AG09309 (cell line): ENCODE results near the gene NDRG4.

Experiments
- DNase-seq: peaks from one replicate; pipeline ENCODE4 v3.0.0-alpha.2; 2010; ENCODE audit warnings: low read depth
- H3K4me3 ChIP-seq: 2 replicates; pipeline ENCODE4 v1.5.1; 2011; ENCODE audit warnings: mild to moderate bottlenecking, low read depth, low read length, moderate library complexity; ENCODE audit not compliant: control insufficient read depth
- CTCF ChIP-seq: IDR thresholded peaks from 2 replicates; pipeline ENCODE4 v1.5.1; 2011; ENCODE audit warnings: mild to moderate bottlenecking, low read depth, low read length, inconsistent platforms; ENCODE audit not compliant: insufficient read depth, control insufficient read depth; ENCODE audit errors: missing control alignments

Gene NDRG4

GRCh38 chr16:58454856-58455255, 45.1 kb upstream of the NDRG4 start:
- no peak for TF ChIP-seq CTCF
- no peak for DNase-seq
- H3K4me3 ChIP-seq: no peak overlapping the region

- TF ChIP-seq CTCF: no peak
Measured at GRCh38 chr16:58455750-58456149, 44.2 kb upstream of the NDRG4 start.

GRCh38 chr16:58456193-58456592, 43.8 kb upstream of the NDRG4 start:
- DNase-seq: no peak
- no peak for TF ChIP-seq CTCF

More at GRCh38 chr16:58455750-58456149, 44.2 kb upstream of the NDRG4 start:
- H3K4me3 ChIP-seq: no peak overlapping the region
- no peak for DNase-seq

GRCh38 chr16:58458606-58459343, 41.2 kb upstream of the NDRG4 start:
- H3K4me3 ChIP-seq: no peak overlapping the region
- no peak for DNase-seq
- TF ChIP-seq CTCF: no peak

More at GRCh38 chr16:58456193-58456592, 43.8 kb upstream of the NDRG4 start:
- no peak overlapping the region for H3K4me3 ChIP-seq

GRCh38 chr16:58459344-58460218, 40.4 kb upstream of the NDRG4 start:
- no peak for TF ChIP-seq CTCF
- no peak for DNase-seq

GRCh38 chr16:58460219-58460610, 39.7 kb upstream of the NDRG4 start:
- TF ChIP-seq CTCF: no peak
- DNase-seq: no peak
- no peak overlapping the region for H3K4me3 ChIP-seq

More at GRCh38 chr16:58459344-58460218, 40.4 kb upstream of the NDRG4 start:
- no peak overlapping the region for H3K4me3 ChIP-seq
